Epithelial cell of alveolus of lung (primary cell): Measurements from ENCODE around the gene PANK3. TPM values are rescaled to one million over a fixed set of nuclear protein-coding genes. Genes with fewer than 3 reads are reported as not detected.

Experiments
- total RNA-seq: library from RNA; depleted of rRNA; stranded (reverse); fragments of >200 nt; gene quantifications from 2 replicates; pipeline ENCODE4 v1.2.1, GENCODE V29; 2015

Gene PANK3
- 19.6 and 28.1 TPM in 2 replicates for total RNA-seq

DNA sequence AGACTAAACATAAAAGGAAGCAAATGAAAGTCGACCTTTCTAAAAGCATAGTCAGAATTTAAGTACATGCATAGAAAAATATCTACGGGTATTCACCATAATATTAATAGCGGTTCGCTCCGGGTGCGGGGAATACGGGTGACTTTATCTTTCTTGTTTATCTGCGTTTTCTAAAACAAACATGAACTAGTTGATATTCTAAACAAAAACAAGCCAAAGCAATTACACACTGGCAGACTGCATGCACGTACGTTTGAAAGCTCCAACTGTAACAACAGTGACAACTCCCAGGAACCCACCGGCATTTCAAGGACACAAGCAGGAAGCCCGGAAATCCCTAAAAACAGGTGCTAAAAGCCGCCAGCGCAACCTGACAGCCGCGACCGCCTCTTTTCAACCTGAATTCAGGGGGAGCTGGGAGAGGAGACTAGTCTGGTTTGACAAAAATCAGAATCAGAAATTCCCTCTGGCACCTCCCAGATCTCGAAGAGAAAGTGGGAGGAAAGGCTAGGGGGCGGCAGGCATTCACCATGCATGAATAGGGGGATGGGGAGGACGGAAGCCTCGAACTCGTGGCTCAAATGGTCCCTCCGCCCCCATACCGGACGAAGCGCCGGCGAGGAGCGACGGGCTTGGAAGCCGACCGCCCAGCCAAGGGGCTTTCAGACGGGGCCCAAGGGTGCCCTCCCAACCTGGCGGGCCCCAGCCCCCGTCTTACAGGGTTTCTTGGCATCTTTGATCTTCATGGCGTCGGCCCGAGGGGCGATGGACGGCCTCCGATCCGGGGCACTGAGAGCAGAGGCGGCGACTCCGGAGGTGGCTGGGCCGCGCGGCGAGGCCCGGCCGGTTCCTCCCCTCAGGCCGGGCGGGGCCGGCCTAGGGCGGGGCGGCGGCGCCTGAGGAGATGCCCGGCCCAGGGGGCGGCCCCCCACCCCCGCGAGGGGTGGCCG is at the start of gene PANK3:
PANK3 (minus strand) TSS at position 831 of the 950 bp plus-strand sequence; CDS start at position 746, 85 bp downstream.

DNA sequence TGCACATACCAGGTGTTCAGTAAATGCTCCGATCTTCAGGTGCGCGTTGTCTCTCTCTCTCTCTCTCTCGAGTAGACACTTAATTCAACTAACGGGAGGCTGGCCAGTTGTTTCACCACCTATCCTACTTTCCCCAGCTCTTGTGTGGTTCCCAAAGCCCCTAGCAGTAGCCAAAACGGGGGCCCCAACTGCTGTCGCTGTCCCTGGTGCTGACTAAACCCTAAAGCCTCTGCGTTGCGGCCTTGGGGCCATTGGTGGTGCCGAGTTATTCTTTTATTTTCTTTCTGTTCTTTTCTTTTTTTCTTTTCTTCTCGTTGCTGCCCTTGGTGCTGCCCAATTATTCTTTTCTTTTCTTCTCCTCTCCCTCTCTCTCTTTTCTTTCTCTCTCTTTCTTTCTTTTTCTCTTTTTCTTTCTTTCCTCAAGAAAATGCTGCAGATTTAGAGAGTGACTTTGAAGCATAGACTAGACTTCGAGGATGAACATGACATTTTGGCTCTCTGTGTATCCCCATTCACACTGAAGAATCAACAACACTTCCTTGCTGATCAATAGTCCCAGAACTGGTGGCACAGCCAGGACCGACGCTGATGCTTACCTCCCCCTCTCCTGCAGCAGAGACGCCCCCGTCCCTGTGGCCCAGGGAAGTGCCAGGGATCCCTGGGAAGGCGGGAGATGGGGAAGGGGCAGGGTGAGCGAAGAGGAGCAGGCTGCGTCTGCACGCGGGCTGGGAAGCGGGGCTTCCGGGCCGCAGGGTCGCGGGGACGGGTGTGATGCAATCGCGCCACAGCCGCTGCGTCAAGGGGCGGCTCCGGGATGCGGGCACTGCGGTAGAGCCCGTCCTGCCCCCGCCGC is 50.4 kb downstream of the PANK3 start, which contains the start of gene FBLL1:
FBLL1 (plus strand) TSS at position 785 of the 853 bp plus-strand sequence. CDS start 200 bp downstream, outside the sequence.

Other genes with a start within 250 kb of the PANK3 start
- 79.4 and 99.6 TPM in 2 replicates for gene RARS1, start 92.9 kb downstream of the PANK3 start, total RNA-seq
- 0.26 TPM in 1 of 2 replicates, not detected in the other for gene FBLL1, start 50.1 kb downstream of the PANK3 start, total RNA-seq